ENCODE data around the gene CCDC33. TPM values are rescaled to one million over a fixed set of nuclear protein-coding genes. Genes with fewer than 3 reads are reported as not detected.
A peak's percentile ranks its signal among the peaks of the same experiment; 100 is the strongest.

CCDC33 gene
- total and polyA plus RNA-seq, 8 donors: not detected

DNA sequence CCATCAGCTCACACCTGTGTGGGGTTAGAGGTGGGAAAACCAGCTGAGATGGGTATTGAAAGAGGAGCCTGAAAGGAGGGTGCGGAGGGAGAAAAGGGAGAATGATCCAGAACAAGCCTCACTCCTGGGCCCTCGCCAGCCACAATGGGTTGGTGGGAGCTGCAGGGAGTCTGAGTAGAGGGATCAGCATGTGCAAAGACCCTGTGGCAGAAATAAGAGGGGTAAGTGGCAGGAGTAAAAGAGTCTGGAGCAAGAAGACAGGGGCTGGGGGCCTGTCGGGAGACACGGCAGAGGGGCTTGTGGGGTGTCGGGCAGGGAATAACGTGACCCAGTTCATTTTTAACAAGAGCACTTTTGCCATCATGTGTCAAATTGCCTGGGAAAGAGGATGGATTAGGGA is 34.0 kb downstream of the CCDC33 start:
- no peak for FAIRE-seq
- intact Hi-C loops (cut with DNase I): no loop called here
- DNase-seq: no peak
- no peaks in the 10 kb centered on the region for H3K27me3 ChIP-seq
- H3K4me1 ChIP-seq: no peaks in the 10 kb centered on the region
- H3K9me3 ChIP-seq: no peaks in the 10 kb centered on the region
- no peak overlapping the region for H3K4me3 ChIP-seq
- TF ChIP-seq, protein P1, sequence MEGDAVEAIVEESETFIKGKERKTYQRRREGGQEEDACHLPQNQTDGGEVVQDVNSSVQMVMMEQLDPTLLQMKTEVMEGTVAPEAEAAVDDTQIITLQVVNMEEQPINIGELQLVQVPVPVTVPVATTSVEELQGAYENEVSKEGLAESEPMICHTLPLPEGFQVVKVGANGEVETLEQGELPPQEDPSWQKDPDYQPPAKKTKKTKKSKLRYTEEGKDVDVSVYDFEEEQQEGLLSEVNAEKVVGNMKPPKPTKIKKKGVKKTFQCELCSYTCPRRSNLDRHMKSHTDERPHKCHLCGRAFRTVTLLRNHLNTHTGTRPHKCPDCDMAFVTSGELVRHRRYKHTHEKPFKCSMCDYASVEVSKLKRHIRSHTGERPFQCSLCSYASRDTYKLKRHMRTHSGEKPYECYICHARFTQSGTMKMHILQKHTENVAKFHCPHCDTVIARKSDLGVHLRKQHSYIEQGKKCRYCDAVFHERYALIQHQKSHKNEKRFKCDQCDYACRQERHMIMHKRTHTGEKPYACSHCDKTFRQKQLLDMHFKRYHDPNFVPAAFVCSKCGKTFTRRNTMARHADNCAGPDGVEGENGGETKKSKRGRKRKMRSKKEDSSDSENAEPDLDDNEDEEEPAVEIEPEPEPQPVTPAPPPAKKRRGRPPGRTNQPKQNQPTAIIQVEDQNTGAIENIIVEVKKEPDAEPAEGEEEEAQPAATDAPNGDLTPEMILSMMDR (IDR thresholded peaks at IDR 0.05): no peak
- no peak overlapping the region for H3K27ac ChIP-seq
- 89 to 90% methylated on average over 6 of the region's 6 CpGs for WGBS, 2 donors
- ATAC-seq: no peak
- no peaks in the 10 kb centered on the region for H3K36me3 ChIP-seq

DNA sequence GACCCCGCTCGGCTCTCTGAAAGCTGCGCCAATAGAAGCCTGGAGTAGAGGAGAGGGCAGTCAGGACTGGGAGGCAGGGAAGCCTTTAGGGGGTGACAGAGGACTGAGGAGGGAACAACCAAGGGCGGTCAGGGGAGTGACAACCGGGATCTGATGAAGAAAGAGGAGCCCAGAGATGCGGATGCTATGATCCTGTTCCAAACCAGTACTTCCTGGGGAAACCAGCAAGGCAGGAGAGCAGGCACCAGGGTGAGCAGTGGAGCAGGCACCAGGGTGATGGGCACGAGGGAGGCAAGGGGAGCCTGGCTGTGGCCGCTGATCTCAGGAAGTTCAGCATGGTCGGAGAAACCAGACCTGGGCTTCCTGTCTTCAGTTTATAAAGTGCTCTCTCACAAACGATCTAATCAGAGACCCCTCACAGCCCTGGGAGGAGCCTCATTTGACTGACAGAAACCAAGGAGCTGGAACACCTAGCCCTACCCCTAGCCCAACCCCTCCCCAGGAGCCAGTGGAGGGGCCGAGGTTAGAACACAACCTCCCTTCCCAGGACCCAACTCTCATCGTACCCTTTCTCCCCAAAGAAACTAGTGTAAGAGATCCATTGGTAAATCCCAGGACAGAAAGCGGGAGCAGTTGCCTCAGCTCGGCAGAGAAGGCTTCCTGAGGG is 34.9 kb downstream of the CCDC33 start:
- H3K27me3 ChIP-seq: no peaks in the 10 kb centered on the region
- ATAC-seq (no peak), DNase-seq (no peak), FAIRE-seq (no peak)
- intact Hi-C loops (cut with DNase I): no loop called here
- WGBS, 2 donors: 54 to 57% methylated on average over 14 of the region's 14 CpGs
- H3K27ac ChIP-seq: no peak overlapping the region
- H3K9me3 ChIP-seq: no peaks in the 10 kb centered on the region
- no peaks in the 10 kb centered on the region for H3K36me3 ChIP-seq
- no peaks in the 10 kb centered on the region for H3K4me1 ChIP-seq
- TF ChIP-seq, protein P1 (IDR thresholded peaks at IDR 0.05): no peak
- H3K4me3 ChIP-seq: no peak overlapping the region

DNA sequence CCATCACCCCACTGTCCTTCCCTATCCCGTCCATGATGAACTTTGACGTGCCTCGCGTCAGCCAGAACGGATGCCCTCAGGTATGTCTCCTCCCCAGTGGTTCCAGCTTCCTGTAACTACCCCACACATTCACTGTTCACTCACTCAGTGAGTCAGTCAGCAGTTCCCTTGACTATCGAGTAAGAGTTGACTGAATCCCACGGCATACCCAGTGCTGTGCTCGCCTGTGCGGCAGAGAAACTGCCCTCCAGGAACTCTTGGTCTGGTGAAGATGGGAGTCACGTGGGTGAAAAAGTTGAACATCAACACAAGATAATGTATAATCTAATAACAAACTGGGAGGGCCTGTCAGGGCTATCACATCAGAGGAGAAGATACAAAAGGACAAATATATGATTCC is 36.7 kb downstream of the CCDC33 start:
- WGBS, 2 donors: 85 to 88% methylated on average over 10 of the region's 10 CpGs
- ATAC-seq (no peak), DNase-seq (no peak), FAIRE-seq (no peak)
- no peaks in the 10 kb centered on the region for H3K4me1 ChIP-seq
- intact Hi-C loops (cut with DNase I): no loop called here
- TF ChIP-seq, protein P1 (IDR thresholded peaks at IDR 0.05): no peak
- no peaks in the 10 kb centered on the region for H3K9me3 ChIP-seq
- H3K36me3 ChIP-seq: no peaks in the 10 kb centered on the region
- H3K4me3 ChIP-seq: no peak overlapping the region
- no peak overlapping the region for H3K27ac ChIP-seq
- H3K27me3 ChIP-seq: no peaks in the 10 kb centered on the region

DNA sequence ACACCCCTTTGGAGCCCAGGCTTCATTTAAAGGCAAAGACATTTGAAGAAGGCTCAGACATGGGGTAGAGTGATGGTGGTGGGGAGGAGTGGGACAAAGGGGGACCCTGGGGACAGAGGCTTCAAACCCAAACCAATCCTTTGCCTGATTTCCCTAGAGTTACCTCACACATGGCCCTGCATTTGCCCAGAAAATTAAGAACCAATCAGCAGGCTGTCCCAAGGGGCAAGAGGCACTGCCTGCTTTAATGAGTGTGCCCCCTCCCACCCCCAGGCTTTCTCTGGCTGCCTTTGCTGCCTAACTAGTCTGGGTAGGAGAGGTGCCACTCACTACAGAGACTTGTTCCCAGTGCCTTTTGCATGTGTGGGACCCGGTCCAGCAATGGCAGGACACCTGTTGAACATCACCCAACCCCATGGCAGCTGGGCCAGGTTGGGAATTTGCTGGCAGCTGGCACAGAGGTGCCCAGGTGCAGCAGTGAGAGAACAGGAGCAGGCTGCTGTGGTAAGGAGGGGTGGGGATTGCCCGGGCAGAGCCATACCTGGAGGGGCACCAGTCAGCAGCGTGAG is 38.4 kb downstream of the CCDC33 start:
- FAIRE-seq: no peak
- no peaks in the 10 kb centered on the region for H3K36me3 ChIP-seq
- 52 to 69% methylated on average over 3 of the region's 3 CpGs for WGBS, 2 donors
- TF ChIP-seq, protein P1 (IDR thresholded peaks at IDR 0.05): no peak
- peak in 1 of 6 donors; percentile 20 for DNase-seq
- intact Hi-C loops (cut with DNase I): no loop called here
- no peaks in the 10 kb centered on the region for H3K27me3 ChIP-seq
- no peaks in the 10 kb centered on the region for H3K9me3 ChIP-seq
- no peak overlapping the region for H3K27ac ChIP-seq
- no peaks in the 10 kb centered on the region for H3K4me1 ChIP-seq
- H3K4me3 ChIP-seq: no peak overlapping the region
- ATAC-seq: no peak

DNA sequence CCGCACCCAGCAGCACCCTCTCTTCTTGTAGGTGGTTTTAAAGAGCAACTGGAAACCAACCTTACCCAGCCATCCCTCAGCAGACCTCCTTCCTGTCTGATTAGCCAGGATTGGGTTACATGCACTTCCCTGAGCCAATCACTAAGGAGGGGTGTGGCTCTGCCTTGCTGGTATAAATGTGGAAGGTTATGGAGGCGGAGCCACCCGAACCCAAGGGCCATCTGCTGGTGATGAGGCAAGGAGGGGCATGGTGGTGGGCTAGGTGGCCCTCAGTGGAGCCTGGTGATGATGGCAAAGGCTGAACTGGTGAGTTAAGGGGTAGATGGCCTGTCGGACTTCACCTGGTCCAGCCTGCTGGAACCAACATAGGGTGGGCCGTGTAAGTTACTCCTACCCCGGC is 39.8 kb downstream of the CCDC33 start:
- Histone ChIP-seq H3K9me3 (no peaks in the 10 kb centered on the region), H3K36me3 (no peaks in the 10 kb centered on the region), H3K4me1 (no peaks in the 10 kb centered on the region), H3K27ac (no peak overlapping the region), H3K27me3 (no peaks in the 10 kb centered on the region), H3K4me3 (no peak overlapping the region)
- ATAC-seq: no peak
- TF ChIP-seq, protein P1 (IDR thresholded peaks at IDR 0.05): no peak
- DNase-seq: no peak
- intact Hi-C loops (cut with DNase I): no loop called here
- 76 to 78% methylated on average over 6 of the region's 6 CpGs for WGBS, 2 donors
- FAIRE-seq: no peak
